HCT116 (cell line): ENCODE data around the gene SH2D1B.

Experiments
- CTCF ChIP-seq, 3 experiments: fragments of 200-600 bp in 1 of 3; sonication (generic) in 1 of 3; IDR thresholded peaks in 2 of 3; conservative IDR thresholded peaks in 1 of 3; 2 replicates each; pipeline ENCODE4 v1.5.1; 2012 to 2017; ENCODE audit warnings: low read depth in 2 of 3, low read length in 2 of 3, antibody characterized with exemption in 1 of 3, borderline replicate concordance in 1 of 3, control low read depth in 1 of 3, mild to moderate bottlenecking in 1 of 3, mixed read lengths in 1 of 3, mixed run types in 1 of 3, moderate library complexity in 1 of 3; ENCODE audit not compliant: insufficient read depth in 1 of 3
- JUND ChIP-seq: IDR thresholded peaks from 2 replicates; pipeline ENCODE4 v1.6.1; 2012

GRCh38 chr1:162364498-162364897 is 47.4 kb downstream of the SH2D1B start:
- TF ChIP-seq JUND (no peak), CTCF (IDR thresholded peaks at IDR 0.05 in 2 of 3, conservative IDR thresholded peaks at IDR 0.05 in 1 of 3; ENCODE audit: borderline replicate concordance in 1 of 3, insufficient read depth in 1 of 3, low read depth in 2 of 3, low read length in 2 of 3) (no peak)
